Measurements from ENCODE around the gene C8G.

DNA sequence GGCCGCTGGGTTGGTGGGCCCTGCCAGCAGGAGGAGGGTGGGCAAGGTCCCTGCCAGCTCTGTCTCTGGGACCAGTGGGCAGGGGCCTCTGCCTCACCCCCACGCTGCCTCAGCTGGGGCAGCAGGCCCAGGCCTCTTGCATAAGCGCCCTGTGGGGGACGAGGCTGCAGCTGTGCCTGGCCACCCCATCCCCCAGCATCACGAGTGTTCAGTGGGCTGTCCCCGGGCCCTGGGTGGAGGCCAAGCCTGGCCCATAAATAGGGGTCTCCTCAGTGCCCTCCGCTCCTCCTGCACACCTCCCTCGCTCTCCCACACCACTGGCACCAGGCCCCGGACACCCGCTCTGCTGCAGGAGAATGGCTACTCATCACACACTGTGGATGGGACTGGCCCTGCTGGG lies 32.2 kb downstream of the C8G start, which contains the start of gene PTGDS:
- TF ChIP-seq, protein P1, sequence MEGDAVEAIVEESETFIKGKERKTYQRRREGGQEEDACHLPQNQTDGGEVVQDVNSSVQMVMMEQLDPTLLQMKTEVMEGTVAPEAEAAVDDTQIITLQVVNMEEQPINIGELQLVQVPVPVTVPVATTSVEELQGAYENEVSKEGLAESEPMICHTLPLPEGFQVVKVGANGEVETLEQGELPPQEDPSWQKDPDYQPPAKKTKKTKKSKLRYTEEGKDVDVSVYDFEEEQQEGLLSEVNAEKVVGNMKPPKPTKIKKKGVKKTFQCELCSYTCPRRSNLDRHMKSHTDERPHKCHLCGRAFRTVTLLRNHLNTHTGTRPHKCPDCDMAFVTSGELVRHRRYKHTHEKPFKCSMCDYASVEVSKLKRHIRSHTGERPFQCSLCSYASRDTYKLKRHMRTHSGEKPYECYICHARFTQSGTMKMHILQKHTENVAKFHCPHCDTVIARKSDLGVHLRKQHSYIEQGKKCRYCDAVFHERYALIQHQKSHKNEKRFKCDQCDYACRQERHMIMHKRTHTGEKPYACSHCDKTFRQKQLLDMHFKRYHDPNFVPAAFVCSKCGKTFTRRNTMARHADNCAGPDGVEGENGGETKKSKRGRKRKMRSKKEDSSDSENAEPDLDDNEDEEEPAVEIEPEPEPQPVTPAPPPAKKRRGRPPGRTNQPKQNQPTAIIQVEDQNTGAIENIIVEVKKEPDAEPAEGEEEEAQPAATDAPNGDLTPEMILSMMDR (IDR thresholded peaks at IDR 0.05 in 2 of 3, conservative IDR thresholded peaks at IDR 0.05 in 1 of 3; ENCODE audit: insufficient read depth in 2 of 3, low read depth in 1 of 3, low read length in 3 of 3): no peak
- TF ChIP-seq PHF20 (IDR thresholded peaks at IDR 0.05; ENCODE audit: partially characterized antibody): no peak
- TF ChIP-seq, protein P2, sequence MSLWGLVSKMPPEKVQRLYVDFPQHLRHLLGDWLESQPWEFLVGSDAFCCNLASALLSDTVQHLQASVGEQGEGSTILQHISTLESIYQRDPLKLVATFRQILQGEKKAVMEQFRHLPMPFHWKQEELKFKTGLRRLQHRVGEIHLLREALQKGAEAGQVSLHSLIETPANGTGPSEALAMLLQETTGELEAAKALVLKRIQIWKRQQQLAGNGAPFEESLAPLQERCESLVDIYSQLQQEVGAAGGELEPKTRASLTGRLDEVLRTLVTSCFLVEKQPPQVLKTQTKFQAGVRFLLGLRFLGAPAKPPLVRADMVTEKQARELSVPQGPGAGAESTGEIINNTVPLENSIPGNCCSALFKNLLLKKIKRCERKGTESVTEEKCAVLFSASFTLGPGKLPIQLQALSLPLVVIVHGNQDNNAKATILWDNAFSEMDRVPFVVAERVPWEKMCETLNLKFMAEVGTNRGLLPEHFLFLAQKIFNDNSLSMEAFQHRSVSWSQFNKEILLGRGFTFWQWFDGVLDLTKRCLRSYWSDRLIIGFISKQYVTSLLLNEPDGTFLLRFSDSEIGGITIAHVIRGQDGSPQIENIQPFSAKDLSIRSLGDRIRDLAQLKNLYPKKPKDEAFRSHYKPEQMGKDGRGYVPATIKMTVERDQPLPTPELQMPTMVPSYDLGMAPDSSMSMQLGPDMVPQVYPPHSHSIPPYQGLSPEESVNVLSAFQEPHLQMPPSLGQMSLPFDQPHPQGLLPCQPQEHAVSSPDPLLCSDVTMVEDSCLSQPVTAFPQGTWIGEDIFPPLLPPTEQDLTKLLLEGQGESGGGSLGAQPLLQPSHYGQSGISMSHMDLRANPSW (CRISPR knock-in tag; IDR thresholded peaks at IDR 0.05): no peak
- TF ChIP-seq MEF2D (tag; conservative IDR thresholded peaks at IDR 0.05; ENCODE audit: low read depth): no peak
- no peak for TF ChIP-seq ZZZ3 (IDR thresholded peaks at IDR 0.05)
- no peak for TF ChIP-seq SPI1 (IDR thresholded peaks at IDR 0.05; ENCODE audit: borderline replicate concordance, low read depth, low read length)
- TF ChIP-seq TBL1XR1 (IDR thresholded peaks at IDR 0.05; ENCODE audit: low read length in 2 of 2): no peak
- TF ChIP-seq, protein P3, sequence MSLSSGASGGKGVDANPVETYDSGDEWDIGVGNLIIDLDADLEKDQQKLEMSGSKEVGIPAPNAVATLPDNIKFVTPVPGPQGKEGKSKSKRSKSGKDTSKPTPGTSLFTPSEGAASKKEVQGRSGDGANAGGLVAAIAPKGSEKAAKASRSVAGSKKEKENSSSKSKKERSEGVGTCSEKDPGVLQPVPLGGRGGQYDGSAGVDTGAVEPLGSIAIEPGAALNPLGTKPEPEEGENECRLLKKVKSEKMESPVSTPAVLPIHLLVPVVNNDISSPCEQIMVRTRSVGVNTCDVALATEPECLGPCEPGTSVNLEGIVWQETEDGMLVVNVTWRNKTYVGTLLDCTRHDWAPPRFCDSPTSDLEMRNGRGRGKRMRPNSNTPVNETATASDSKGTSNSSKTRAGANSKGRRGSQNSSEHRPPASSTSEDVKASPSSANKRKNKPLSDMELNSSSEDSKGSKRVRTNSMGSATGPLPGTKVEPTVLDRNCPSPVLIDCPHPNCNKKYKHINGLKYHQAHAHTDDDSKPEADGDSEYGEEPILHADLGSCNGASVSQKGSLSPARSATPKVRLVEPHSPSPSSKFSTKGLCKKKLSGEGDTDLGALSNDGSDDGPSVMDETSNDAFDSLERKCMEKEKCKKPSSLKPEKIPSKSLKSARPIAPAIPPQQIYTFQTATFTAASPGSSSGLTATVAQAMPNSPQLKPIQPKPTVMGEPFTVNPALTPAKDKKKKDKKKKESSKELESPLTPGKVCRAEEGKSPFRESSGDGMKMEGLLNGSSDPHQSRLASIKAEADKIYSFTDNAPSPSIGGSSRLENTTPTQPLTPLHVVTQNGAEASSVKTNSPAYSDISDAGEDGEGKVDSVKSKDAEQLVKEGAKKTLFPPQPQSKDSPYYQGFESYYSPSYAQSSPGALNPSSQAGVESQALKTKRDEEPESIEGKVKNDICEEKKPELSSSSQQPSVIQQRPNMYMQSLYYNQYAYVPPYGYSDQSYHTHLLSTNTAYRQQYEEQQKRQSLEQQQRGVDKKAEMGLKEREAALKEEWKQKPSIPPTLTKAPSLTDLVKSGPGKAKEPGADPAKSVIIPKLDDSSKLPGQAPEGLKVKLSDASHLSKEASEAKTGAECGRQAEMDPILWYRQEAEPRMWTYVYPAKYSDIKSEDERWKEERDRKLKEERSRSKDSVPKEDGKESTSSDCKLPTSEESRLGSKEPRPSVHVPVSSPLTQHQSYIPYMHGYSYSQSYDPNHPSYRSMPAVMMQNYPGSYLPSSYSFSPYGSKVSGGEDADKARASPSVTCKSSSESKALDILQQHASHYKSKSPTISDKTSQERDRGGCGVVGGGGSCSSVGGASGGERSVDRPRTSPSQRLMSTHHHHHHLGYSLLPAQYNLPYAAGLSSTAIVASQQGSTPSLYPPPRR (CRISPR knock-in tag; IDR thresholded peaks at IDR 0.05; ENCODE audit: borderline replicate concordance): no peak
